GM21737 (cell line): ENCODE results near the gene LCP2.

ENCODE experiments used
- ATAC-seq: cut with Tn5 transposase; IDR thresholded peaks from one replicate; pipeline ENCODE4 v1.9.1; 2021; ENCODE audit warnings: mild to moderate bottlenecking, moderate library complexity; ENCODE audit not compliant: unreplicated experiment

The LCP2 gene

DNA sequence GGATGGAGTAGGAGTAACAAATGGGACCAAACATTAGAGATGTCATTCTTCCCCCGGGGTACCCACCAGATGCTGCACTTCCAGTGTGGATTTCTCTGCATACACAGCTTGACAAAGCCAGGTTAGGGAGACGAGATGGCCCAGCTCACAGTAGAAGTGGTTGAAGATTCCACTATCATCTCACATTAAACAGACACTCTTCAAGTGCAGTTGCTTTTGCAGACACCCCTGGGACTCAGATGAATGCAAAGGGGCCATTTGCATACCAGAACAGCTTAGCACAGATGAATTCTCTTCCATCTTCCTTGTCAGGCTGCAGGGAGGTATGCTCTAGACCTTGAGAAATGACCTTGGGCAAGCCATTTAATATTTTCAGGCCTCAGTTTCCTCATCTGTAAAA is 77.4 kb downstream of the LCP2 start:
- no peak for ATAC-seq

DNA sequence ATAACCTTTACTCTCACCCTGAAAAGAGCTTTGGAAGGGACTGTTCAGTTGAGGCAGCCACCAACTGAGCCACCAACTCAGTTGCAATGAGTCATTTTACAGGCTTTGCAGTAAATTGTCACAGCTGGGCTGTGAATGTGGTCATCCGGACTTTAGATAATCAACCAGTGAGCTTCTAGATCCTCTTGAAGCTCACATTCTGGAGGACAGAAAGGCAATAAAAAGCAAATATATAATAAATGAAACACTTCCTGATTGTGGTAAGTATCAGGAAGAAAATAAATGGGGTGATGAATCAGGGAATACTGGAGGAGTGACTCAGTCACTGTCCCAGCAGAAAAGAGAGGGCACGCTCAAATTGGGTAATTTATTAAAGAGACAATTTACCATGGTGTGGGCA is 78.0 kb downstream of the LCP2 start:
- no peak for ATAC-seq

DNA sequence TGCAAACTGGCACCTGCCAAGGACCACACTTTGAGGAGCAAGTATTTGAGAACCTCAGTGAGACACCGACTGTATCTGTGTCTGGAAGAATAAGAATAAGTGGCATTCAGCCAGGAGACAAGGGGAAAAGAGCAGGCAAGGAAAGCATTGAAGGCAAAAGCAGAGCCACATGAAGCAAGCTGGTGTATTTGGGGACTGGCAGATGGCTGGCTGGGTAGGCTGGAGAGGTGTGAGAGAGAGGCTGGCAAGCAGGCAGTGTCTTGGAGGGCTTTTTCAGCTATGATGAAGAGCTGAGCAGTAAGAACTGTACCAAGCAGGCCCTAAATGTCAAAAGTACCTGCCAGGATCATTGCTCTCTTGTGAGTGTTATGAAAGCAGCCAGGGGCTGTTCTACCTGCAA is 78.9 kb downstream of the LCP2 start:
- no peak for ATAC-seq

DNA sequence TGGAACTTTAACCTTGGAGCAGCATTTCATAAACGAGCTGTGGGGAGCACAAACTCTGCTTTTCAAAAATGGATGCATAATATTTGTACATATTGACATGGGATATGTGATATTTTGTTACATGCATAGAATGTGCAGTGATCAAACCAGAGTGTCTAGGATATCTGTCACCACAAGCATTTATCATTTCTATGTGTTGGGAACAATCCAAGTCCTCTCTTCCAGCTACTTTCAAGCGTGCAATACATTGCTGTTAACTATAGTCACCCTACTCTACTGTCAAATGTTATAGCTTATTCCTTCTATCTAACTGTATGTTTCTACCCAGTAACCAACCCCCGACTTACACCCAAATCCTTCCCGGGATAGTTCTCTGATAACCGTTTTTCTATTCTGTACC is 79.7 kb downstream of the LCP2 start:
- no peak for ATAC-seq

DNA sequence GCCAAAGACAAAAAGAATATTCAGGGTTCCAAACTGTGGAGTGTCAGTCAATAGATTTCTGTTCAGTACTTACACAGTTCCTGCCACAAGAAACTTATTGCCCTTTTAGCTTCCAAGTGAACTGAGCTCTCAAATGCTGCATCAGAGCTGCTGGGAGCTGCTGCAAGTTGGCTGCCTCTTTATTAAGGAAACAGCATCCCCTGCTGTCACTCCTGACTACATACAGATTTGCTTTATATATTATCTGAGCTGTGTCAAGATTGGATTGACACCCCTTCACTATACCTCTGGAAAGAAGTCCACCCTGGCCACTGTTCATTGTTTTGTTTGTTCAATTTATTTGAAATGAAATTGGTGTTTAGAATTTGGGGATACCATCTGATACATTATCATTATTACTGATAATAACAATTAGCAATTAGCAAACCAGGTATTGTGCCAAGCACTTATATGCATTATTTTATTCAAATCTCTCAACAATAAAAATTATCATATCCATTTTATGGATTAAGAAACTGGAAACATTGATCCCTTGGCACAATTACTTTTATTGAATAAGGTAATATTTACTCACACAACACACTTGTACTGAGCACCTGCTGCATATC is 81.2 kb downstream of the LCP2 start:
- ATAC-seq = no peak

DNA sequence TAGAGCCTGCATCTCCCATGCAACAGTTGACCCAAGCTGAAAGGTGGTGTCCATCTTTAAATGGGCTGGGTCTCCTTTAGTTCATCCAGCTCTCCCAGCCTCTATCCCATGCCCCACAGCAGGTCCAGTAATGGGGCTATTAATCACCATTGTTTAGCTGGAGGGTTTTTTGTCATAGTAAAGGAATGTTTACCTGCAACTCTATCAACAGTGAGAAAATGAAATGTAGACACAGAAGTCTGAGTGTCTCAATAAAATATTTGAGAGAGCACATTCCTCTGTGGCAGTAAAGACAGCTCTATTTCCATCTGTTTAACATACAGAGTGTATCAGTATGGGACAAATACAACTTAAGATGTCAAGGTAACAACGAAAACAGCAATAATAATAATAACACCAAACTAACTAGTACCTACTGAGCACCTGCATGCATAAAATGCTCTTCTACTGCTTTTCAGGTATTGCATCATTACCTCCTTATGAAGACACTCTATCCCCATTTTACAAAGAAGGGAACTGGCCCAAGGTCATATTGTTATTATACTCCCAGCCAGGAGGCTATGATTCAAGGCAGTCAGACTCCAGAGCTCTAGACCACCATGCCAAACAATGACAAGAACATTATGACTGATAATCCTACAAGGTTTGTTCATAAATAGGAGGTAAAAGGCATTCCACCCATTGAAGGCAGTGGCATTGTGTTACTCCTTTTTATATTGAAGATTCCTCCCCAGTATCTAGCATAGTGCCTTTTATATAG is 85.8 kb downstream of the LCP2 start:
- no peak for ATAC-seq

DNA sequence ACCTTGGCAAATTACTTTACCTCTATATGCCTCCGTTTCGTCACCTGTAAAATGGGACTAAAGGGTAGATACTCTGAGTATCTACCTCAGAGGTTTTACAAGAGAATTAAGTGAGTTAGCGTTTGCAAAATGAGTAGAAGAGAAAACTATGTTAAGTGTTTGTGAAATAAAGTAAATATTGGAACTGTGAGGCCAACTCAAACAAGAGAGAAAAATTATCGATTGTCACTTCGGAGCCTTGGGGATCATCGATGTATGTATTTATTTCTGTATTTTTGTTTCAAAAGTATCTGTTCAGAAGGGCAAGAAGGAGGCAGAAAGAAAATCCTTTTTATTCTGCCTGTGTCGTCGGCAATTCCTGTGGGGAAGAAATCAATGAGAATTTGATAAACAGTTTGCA is 90.6 kb downstream of the LCP2 start:
- no peak for ATAC-seq

DNA sequence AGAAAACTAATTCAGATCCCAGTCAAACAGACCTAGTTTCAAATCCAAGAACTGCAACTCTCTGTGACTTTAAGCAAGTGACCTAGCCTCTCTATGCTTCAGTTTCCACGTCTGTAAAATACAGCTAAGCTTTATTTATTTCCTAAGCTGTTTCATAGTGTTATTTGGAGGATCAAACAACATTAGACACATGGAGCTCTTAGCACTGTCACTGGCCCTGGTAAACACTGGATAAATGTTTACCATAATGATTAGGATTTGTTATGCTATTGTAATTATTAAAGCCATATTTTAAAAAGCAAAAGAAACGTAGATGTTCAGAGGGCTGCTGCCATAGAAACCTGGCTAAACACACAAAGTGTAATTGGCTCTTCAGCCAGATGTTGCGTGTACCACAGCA is 91.4 kb downstream of the LCP2 start:
- no peak for ATAC-seq

DNA sequence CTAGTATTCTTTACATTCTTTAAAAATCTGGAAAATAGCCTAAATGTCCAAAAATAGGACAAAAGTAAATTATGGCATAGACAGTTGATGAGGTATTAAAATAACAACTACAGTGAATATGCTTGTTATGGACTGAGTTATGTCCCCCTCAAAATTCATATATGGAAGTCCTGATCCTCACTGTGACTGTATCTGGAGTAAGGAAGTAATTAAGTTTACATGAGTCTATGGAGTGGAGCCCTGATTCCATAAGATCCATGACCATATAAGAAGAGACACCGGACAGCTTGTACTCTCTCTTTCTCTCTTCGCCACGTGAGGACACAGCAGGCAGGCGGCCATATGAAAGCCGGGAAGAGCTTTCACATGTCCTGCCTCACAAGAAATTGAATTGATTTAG is 93.4 kb downstream of the LCP2 start:
- ATAC-seq = no peak

DNA sequence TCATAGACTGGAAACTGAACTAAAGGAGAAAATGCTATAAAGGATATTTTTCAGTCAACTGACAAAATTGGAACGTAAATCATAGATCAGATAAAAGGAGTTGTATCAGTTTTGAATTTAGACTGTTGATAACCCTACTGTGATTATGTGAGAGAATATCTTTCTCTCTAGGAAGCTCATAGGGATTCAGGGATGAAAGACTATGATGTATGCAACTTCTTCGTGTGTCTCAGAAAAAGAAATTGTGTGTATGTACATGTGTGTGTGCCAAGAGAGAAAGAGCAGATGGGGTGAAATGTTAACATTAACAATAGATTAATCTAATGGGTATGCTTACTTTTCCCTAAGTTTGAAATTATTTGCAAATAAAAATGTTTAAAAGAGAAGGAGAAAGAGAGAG is 95.5 kb downstream of the LCP2 start:
- ATAC-seq = no peak

DNA sequence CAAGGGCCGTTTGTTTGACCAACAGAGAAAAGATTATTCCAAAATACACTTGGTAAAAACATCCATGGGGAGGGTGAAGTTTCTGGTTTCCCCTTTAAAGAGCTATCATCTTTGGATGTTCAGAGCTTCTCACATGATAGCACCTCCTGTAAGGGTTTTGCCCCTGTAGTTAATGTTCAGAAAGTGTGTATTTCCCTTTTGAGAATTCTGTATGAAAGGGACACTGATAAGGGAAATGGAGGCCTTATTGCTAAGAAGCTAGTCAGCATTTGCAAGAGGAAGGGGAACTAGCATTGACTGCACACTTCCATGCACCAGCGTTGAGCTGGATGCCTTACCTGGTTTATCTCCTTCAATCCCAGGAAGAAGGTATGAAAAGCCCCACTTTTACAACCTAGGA is 96.3 kb downstream of the LCP2 start:
- no peak for ATAC-seq

DNA sequence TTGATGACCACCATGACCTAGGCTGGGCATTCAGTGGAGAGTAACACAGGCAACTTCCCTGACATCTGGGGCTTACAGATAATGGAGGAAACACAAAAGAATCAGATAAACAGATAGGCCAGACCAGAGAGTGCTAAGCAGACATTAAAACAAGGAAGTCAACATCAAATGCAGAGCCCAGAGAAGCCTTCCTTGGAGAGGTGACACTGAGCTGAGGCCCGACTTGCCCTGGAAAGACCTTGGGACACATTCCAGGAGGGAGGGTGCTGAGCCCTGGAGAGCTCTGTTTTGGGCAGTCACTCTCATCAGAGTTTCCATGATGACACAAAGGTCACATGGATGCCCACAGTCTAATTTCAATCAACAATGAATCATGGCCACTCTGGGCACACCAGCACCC is 96.7 kb downstream of the LCP2 start:
- ATAC-seq = no peak
